Testis (tissue), 3 donors: Measurements from ENCODE around the gene WDR6. TPM values are rescaled to one million over a fixed set of nuclear protein-coding genes. Genes with fewer than 3 reads are reported as not detected.
A peak's percentile ranks its signal among the peaks of the same experiment; 100 is the strongest.

Experiments
- DNase-seq: peaks from one replicate; pipeline ENCODE4 v3.0.0-alpha.2; 2019
- H3K27ac ChIP-seq, 2 donors: fragments of 200-600 bp; sonication (generic); one replicate each; pipeline ENCODE4 v1.5.1; 2019
- H3K27me3 ChIP-seq: fragments of 200-600 bp; sonication (generic); one replicate; pipeline ENCODE4 v1.5.1; 2019
- H3K36me3 ChIP-seq: fragments of 200-600 bp; sonication (generic); one replicate; pipeline ENCODE4 v1.5.1; 2017; ENCODE audit warnings: low read depth; ENCODE audit errors: missing control alignments
- H3K4me1 ChIP-seq: fragments of 200-600 bp; sonication (generic); one replicate; pipeline ENCODE4 v1.5.1; 2019
- H3K4me3 ChIP-seq, 2 donors: fragments of 200-600 bp; sonication (generic); one replicate each; pipeline ENCODE4 v1.5.1; 2017 to 2019
- H3K9me3 ChIP-seq: fragments of 200-600 bp; sonication (generic); one replicate; pipeline ENCODE4 v1.5.1; 2017
- CTCF ChIP-seq, 3 experiments: fragments of 450-650 bp in 2 of 3; fragments of 200-600 bp in 1 of 3; sonication (generic) in 1 of 3; IDR thresholded peaks; one replicate each; pipeline ENCODE4 v1.5.1; 2016 to 2019; ENCODE audit warnings: antibody characterized with exemption in 3 of 3, mild to moderate bottlenecking in 2 of 3, moderate library complexity in 1 of 3
- POLR2A ChIP-seq: fragments of 450-650 bp; IDR thresholded peaks from one replicate; pipeline ENCODE4 v1.6.1; 2017; ENCODE audit warnings: antibody characterized with exemption, mild to moderate bottlenecking, moderate library complexity
- WGBS, 2 donors: methylation state at CpG; one replicate each; pipeline ENCODE4 v1.1.5; 2018; 5-methylcytosine and 5-hydroxymethylcytosine counted together
- intact Hi-C: fragments of 100-400 bp; cut with DNase I; formaldehyde crosslinking; loops from one replicate; pipeline ENCODE4 v1.15.1; 2023; ENCODE audit warnings: low total_unique reads
- polyA plus RNA-seq: library from polyadenylated mRNA; stranded (reverse); fragments of 350-450 nt; fragmentation: Illumina TruSeq; extraction: RNeasy Lipid Tissue Mini Kit (QIAGEN cat#74804); gene quantifications from one replicate; pipeline ENCODE4 v1.2.3, GENCODE V29; 2014; ENCODE audit warnings: low read depth, low replicate concordance; ENCODE audit not compliant: insufficient read depth
- total RNA-seq, 2 donors: library from RNA; depleted of rRNA; stranded (reverse); fragments of >200 nt; gene quantifications; one replicate each; pipeline ENCODE4 v1.2.3, GENCODE V29; 2016

The WDR6 gene
- total and polyA plus RNA-seq, 3 donors from 2014 or later = 92.0 to 172 (median 171) TPM

- no peak for DNase-seq
- intact Hi-C loops = no loop called here
- H3K27ac ChIP-seq = no peak overlapping the region
- no peak for TF ChIP-seq POLR2A
- no peaks in the 10 kb centered on the region for H3K4me1 ChIP-seq
- H3K9me3 ChIP-seq = no peaks in the 10 kb centered on the region
- no peak overlapping the region for H3K4me3 ChIP-seq
- no peaks in the 10 kb centered on the region for H3K27me3 ChIP-seq
- H3K36me3 ChIP-seq = no peaks in the 10 kb centered on the region
- 95 to 96% methylated on average over 4 of the region's 4 CpGs for WGBS, 2 donors
Observed at GRCh38 chr3:48983096-48983495, 24.1 kb upstream of the WDR6 start.

- H3K36me3 ChIP-seq = no peaks in the 10 kb centered on the region
- no peak for DNase-seq
- TF ChIP-seq POLR2A (no peak), CTCF (IDR thresholded peaks at IDR 0.05) (no peak)
- H3K4me1 ChIP-seq = peaks cover 6% of the 10 kb centered on the region
- no peak overlapping the region for H3K27ac ChIP-seq
- H3K4me3 ChIP-seq = no peak overlapping the region
- intact Hi-C loops = no loop called here
- no peaks in the 10 kb centered on the region for H3K27me3 ChIP-seq
- no peaks in the 10 kb centered on the region for H3K9me3 ChIP-seq
Observed at GRCh38 chr3:48984663-48985062, 22.5 kb upstream of the WDR6 start.

GRCh38 chr3:48985831-48986376 is 21.3 kb upstream of the WDR6 start:
- H3K4me1 ChIP-seq = peaks cover 8% of the 10 kb centered on the region
- no peak overlapping the region for H3K4me3 ChIP-seq
- 88 to 90% methylated on average over 7 of the region's 7 CpGs for WGBS, 2 donors
- DNase-seq = no peak
- intact Hi-C loops = no loop called here
- H3K9me3 ChIP-seq = no peaks in the 10 kb centered on the region
- no peaks in the 10 kb centered on the region for H3K36me3 ChIP-seq
- no peak overlapping the region for H3K27ac ChIP-seq
- TF ChIP-seq POLR2A = no peak
- no peaks in the 10 kb centered on the region for H3K27me3 ChIP-seq

- H3K4me3 ChIP-seq = peak overlapping the region; percentile 85 to 92
- no peaks in the 10 kb centered on the region for H3K9me3 ChIP-seq
- no peaks in the 10 kb centered on the region for H3K27me3 ChIP-seq
- DNase-seq = no peak
- peaks cover 21% of the 10 kb centered on the region for H3K4me1 ChIP-seq
- intact Hi-C loops = no loop called here
- 2% methylated on average over 5 to 21 of the region's 21 CpGs for WGBS, 2 donors
- TF ChIP-seq CTCF (IDR thresholded peaks at IDR 0.05) (no peak), POLR2A (no peak)
- H3K36me3 ChIP-seq = no peaks in the 10 kb centered on the region
- H3K27ac ChIP-seq = peak overlapping the region; percentile 81 to 86
Observed at GRCh38 chr3:48989126-48989795, 17.9 kb upstream of the WDR6 start.

GRCh38 chr3:48989796-48990635 is 17.2 kb upstream of the WDR6 start, which contains the start of gene P4HTM:
P4HTM (plus strand) TSS chr3:48990241; CDS start chr3:48990257, 16 bp downstream.
- H3K36me3 ChIP-seq = no peaks in the 10 kb centered on the region
- intact Hi-C loops = no loop called here
- H3K27me3 ChIP-seq = no peaks in the 10 kb centered on the region
- H3K9me3 ChIP-seq = no peaks in the 10 kb centered on the region
- H3K4me3 ChIP-seq = peak within 1 kb of the TSS; percentile 85 to 92
- H3K27ac ChIP-seq = peak within 1 kb of the TSS; percentile 81 to 86
- 0% methylated on average over 2 to 32 of the region's 91 CpGs for WGBS, 2 donors
- peaks cover 21% of the 10 kb centered on the region for H3K4me1 ChIP-seq
- no peak for TF ChIP-seq POLR2A
- peak in 2 of 3 experiments; percentile 3 to 11 for TF ChIP-seq CTCF (IDR thresholded peaks at IDR 0.05)
- peak; percentile 92 for DNase-seq
